NCI-H187 (cell line): ENCODE results near the gene ALDH16A1.

Experiments
- DNase-seq, 2 experiments: peaks; one replicate each; lab custom pipeline; 2025; lab: John Stamatoyannopoulos, UW

The ALDH16A1 gene

GRCh38 chr19:49453013-49453756 lies at the start of gene ALDH16A1:
Gene ALDH16A1 (plus strand): TSS chr19:49453225. CDS start chr19:49453332, 107 bp downstream.
- DNase-seq = peak; percentile 98 to 99

- DNase-seq = peak; percentile 98 to 99
Measured at GRCh38 chr19:49403404-49404187, 49.4 kb upstream of the ALDH16A1 start.

GRCh38 chr19:49407079-49407478 lies 45.9 kb upstream of the ALDH16A1 start:
- no peak for DNase-seq

- no peak for DNase-seq
Measured at GRCh38 chr19:49407482-49408015, 45.5 kb upstream of the ALDH16A1 start.

GRCh38 chr19:49408816-49409440 lies 44.1 kb upstream of the ALDH16A1 start:
- no peak for DNase-seq

DNA sequence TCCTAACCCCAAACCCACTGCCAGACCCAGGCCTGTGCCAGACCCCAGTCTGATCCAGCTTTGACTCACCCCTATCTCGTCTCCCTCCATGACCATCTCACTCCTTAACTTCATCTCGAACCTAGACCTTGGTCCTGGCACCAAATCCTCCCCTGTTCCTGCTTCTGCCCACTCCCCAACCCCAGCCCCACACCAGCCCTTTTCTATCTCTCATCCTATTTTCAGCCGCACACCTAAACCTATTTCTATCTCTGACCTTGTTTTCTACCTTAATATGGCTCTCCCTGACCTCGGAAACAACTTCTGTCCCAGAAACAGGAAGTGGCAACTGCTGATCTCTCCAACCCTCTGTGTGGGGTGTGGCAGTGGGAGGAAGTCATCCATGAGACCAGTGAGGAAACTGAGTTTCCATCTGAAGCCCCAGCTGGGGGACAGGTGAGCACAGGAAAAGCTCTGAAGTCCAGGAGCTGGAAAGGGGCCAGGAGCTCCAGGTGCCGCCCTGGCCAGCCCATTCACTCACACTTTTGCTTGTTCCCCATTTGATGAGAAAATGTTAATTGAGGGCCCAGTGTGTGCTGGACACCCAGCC lies 43.5 kb upstream of the ALDH16A1 start:
- no peak for DNase-seq

DNA sequence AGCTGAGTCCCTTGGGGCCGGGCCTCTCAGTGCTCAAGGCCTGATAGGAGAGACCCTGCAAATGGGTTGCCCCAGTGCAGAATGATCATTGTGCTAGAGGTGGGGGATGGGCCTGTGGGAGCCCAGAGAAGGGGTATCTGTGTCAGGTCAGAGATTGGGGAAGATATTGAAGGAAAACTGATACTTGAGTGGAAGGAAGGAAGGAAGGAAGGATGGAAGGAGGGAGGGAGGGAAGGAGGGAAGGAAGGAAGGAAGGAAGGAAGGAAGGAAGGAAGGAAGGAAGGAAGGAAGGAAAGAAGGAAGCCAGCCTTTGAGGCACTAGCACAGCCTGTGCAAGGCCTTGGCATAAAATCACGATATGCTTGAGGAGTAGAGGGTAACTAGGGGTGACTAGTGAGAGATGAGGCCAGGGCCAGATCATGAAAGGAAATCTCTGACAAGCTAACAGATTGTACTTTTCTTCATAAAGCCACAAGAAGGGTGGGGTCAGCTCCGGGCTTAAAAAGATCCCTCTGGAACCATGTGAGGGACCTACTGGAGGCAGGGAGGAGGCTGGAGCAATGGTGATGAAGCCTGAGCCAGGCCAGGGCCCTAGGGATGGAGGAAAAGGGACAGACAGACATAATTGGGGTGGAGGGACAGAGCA lies 41.2 kb upstream of the ALDH16A1 start:
- DNase-seq = no peak

DNA sequence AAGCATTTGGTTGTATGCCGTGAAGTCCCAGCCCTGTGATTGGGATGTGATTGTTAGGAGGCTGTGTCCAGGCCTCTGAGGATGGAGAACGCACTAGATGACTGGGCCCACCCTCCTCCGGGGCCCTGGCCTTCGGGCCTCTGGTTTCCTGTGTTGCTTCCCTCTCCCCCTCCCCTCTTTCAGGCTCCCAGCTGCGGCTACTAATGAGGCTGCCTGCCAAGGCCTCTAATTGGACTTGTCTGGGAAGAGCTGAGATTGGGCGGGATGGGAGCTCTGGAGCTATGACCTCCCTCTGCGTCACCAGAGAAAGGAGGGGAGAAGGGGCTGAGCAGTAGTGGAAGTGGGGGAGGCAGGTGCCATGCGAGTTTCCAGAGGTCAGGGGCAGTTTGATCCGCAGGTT lies 39.7 kb upstream of the ALDH16A1 start:
- DNase-seq = no peak

DNA sequence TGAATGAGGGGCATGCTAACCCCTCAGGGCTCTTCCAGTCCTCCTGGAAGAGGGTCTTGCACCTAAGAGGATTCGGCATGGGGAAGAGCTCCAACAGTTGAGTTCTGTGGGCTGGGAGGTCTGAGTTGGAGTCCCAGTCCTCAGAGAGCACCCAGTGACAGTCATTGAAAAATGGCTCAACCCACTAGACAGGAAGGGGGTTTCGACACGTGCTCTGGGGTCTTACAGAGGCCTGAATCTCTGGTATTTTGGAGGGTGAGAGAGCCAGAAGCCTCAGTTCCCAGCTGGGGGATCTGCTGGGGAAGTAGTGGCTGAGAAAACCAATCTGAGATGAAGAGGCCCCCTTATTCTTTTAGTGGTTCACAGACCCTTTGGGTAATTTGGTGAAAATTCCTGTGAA lies 38.8 kb upstream of the ALDH16A1 start:
- DNase-seq = no peak

- DNase-seq = no peak
Measured at GRCh38 chr19:49415102-49415809, 37.8 kb upstream of the ALDH16A1 start.

GRCh38 chr19:49415810-49416200 lies 37.2 kb upstream of the ALDH16A1 start:
- no peak for DNase-seq

DNA sequence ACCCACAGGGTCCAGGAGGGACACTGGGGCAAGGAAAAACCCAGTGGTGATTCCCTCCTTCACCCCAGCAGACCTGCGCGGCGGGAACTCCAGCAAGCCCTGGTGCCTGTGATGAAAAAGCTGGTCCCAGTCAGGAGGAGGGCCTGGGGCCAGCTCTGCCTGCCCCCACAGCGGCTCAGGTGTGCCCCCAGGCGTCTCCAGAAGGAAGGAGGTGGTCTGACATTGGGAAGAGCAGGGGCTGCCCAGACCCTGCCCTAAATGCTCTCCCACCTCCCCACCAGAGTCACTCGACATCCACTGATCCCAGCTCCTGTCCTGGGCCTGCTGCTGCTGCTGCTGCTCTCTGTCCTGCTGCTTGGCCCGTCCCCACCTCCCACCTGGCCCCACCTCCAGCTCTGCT lies 35.9 kb upstream of the ALDH16A1 start:
- no peak for DNase-seq

DNA sequence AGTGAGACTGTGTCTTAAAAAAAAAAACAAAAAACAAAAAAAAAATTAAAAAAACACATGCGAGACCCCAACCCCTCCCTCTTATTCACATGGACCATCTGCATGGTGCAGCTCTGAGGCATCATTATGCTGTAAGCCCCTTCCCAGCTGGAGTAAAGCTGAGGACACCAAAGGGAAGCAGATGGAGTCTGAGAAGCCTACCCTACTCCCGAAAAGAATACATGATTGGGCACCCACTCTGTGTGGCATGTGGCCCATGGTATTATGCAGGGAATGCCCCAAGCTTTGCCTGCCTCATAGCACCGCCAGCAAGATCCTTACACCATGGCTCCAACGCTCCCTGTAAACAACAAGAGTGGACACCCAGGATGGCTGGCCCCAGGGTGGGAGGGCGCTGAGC lies 34.5 kb upstream of the ALDH16A1 start:
- no peak for DNase-seq

DNA sequence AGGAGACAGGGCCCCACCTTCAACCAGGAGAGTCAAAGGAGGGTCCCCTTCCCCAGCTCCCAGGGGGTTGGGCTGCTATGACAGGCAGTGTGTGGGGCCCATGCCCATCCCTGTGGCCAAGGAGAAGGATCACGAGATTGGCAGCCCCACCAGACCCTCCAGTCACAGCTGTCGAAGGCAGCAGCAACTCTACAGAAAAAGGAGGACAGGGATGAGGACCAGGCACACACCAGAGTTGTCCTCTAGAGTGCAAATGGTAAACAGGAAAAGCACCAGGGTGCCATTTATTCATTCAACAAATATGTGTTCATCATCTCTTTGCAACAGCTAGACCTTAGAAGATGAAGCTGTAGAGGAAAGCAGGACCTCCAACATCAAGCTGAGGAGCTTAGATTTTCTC lies 33.9 kb upstream of the ALDH16A1 start:
- no peak for DNase-seq

DNA sequence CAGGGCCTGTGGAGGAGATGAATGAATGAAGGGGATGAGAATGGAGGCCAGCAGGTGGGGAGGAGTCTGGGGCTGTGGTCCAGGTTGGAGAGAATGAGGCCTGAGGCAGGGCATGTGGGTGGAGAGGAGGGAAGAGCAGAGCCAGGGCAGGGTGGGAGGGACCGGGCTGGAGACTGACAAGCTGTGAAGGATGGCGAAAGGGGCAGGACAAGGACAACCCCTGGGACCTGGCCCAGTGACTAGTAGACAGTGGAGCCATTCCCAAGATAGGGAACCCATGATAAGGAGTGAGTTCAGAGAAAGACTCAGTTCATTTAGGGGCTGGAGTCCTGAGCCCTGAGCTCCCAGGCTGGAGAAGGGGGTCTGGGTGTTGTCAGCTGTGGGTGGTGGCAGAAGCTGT lies 32.8 kb upstream of the ALDH16A1 start:
- no peak for DNase-seq

- DNase-seq = peak; percentile 89 to 91
Measured at GRCh38 chr19:49421039-49421877, 31.8 kb upstream of the ALDH16A1 start.

DNA sequence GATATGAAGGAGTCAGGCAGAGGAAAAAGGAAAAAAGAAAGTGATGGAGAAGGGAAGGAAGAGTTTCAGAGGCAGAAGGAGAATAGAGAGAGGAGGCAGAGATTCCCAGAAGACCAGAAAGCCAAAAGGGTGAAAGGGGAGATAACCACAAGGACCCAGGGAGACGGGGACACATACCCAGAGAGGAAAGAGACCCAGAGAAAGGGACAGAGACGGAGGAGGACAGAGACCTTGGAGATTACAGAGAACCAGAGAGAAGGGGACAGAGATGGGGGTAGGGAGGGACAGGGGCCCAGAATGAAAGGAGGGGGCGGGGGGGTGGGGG lies 31.2 kb upstream of the ALDH16A1 start:
- DNase-seq = no peak

- DNase-seq = peak; percentile 43 to 46
Measured at GRCh38 chr19:49422407-49423070, 30.5 kb upstream of the ALDH16A1 start.

GRCh38 chr19:49423071-49423984 lies 29.7 kb upstream of the ALDH16A1 start, which contains the start of gene PTH2:
Gene PTH2 (minus strand): TSS chr19:49423441. CDS start chr19:49423339, 102 bp downstream.
- DNase-seq = no peak
